ENCODE results near the gene MLN.

DNA sequence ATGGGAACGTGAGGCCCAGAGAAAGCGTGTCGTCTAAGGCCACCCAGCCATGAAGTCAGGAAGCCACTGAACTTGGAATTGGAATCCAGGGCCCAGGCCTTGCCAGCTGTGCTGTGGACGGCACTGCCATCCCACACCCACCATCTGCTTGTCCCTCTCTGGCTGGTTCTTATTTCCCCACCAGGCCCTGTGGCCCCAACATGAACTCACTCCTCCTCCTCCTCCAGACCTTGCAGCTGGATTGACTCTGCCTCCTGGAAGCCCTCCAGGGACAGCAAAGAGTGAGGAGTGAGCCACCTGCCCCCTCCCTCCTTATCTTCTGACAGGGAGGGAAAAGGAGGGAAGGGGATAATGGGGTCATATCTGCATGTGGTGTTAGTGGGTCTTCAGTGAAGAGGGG lies 41.1 kb downstream of the MLN start:
- TF ChIP-seq, protein P1, sequence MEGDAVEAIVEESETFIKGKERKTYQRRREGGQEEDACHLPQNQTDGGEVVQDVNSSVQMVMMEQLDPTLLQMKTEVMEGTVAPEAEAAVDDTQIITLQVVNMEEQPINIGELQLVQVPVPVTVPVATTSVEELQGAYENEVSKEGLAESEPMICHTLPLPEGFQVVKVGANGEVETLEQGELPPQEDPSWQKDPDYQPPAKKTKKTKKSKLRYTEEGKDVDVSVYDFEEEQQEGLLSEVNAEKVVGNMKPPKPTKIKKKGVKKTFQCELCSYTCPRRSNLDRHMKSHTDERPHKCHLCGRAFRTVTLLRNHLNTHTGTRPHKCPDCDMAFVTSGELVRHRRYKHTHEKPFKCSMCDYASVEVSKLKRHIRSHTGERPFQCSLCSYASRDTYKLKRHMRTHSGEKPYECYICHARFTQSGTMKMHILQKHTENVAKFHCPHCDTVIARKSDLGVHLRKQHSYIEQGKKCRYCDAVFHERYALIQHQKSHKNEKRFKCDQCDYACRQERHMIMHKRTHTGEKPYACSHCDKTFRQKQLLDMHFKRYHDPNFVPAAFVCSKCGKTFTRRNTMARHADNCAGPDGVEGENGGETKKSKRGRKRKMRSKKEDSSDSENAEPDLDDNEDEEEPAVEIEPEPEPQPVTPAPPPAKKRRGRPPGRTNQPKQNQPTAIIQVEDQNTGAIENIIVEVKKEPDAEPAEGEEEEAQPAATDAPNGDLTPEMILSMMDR (IDR thresholded peaks at IDR 0.05; ENCODE audit: low read depth, low read length, poor library complexity, severe bottlenecking), result no peak
- no peak for TF ChIP-seq EZH2phosphoT487 (IDR thresholded peaks at IDR 0.05; ENCODE audit: borderline replicate concordance, low read length)
